Loucy (cell line): ENCODE results near the gene MGA.

Experiments
- H2AFZ ChIP-seq: fragments of 200-600 bp; sonication (generic); 2 replicates; pipeline ENCODE4 v1.6.0; 2016; ENCODE audit warnings: antibody characterized with exemption, mild to moderate bottlenecking, low read length, moderate library complexity
- H3F3A ChIP-seq: fragments of 200-600 bp; 2 replicates; pipeline ENCODE4 v1.6.0; 2016; ENCODE audit warnings: antibody characterized with exemption, low read depth, mild to moderate bottlenecking
- H3K27me3 ChIP-seq: fragments of 200-600 bp; sonication (generic); 2 replicates; pipeline ENCODE4 v1.6.1; 2014; ENCODE audit warnings: low read length, mild to moderate bottlenecking; ENCODE audit not compliant: insufficient read depth, poor library complexity, severe bottlenecking
- H3K36me3 ChIP-seq: fragments of 200-600 bp; sonication (generic); 2 replicates; pipeline ENCODE4 v1.6.1; 2016; ENCODE audit warnings: low read length; ENCODE audit not compliant: insufficient read depth
- H3K4me1 ChIP-seq: fragments of 200-600 bp; sonication (generic); 2 replicates; pipeline ENCODE4 v1.5.1; 2014; ENCODE audit warnings: low read length, mild to moderate bottlenecking; ENCODE audit not compliant: insufficient read depth, poor library complexity, severe bottlenecking
- H3K4me2 ChIP-seq: fragments of 200-600 bp; sonication (generic); 2 replicates; pipeline ENCODE4 v1.6.0; 2014; ENCODE audit warnings: antibody characterized with exemption, low read length, low read depth, mild to moderate bottlenecking; ENCODE audit not compliant: poor library complexity, severe bottlenecking
- H3K4me3 ChIP-seq: fragments of 200-600 bp; sonication (generic); 2 replicates; pipeline ENCODE4 v1.5.1; 2014; ENCODE audit warnings: low read length, mild to moderate bottlenecking, mixed read lengths; ENCODE audit not compliant: poor library complexity, severe bottlenecking
- H3K79me2 ChIP-seq: fragments of 200-600 bp; sonication (generic); 2 replicates; pipeline ENCODE4 v1.6.1; 2014; ENCODE audit warnings: low read length; ENCODE audit not compliant: insufficient read depth
- H3K9ac ChIP-seq: fragments of 200-600 bp; sonication (generic); 2 replicates; pipeline ENCODE4 v1.6.0; 2014; ENCODE audit warnings: mild to moderate bottlenecking, low read depth, low read length, moderate library complexity; ENCODE audit not compliant: poor library complexity, severe bottlenecking
- H3K9me2 ChIP-seq: fragments of 200-600 bp; sonication (generic); replicated peaks from 2 replicates; pipeline ENCODE4 v1.6.1; 2016; ENCODE audit warnings: low read depth, low read length, mixed read lengths
- H3K9me3 ChIP-seq: fragments of 200-600 bp; sonication (generic); 2 replicates; pipeline ENCODE4 v1.6.1; 2014; ENCODE audit warnings: mild to moderate bottlenecking, antibody characterized with exemption, low read length, low read depth; ENCODE audit not compliant: insufficient read depth
- H4K20me1 ChIP-seq: fragments of 200-600 bp; sonication (generic); 2 replicates; pipeline ENCODE4 v1.6.0; 2014; ENCODE audit warnings: antibody characterized with exemption, low read length, mild to moderate bottlenecking; ENCODE audit not compliant: insufficient read depth, poor library complexity, severe bottlenecking
- CTCF ChIP-seq: fragments of 200-600 bp; sonication (generic); conservative IDR thresholded peaks from 2 replicates; pipeline ENCODE4 v1.5.1; 2014; ENCODE audit warnings: mild to moderate bottlenecking, antibody characterized with exemption, low read length
- EZH2phosphoT487 ChIP-seq: fragments of 200-600 bp; IDR thresholded peaks from 2 replicates; pipeline ENCODE4 v1.6.1; 2018; ENCODE audit warnings: antibody characterized with exemption, mild to moderate bottlenecking, moderate library complexity, borderline replicate concordance

Gene MGA

GRCh38 chr15:41713047-41713446 is 52.8 kb downstream of the MGA start:
- no peaks in the 10 kb centered on the region; the same call in 1 of the 2 replicates for H3K79me2 ChIP-seq
- H4K20me1 ChIP-seq: no peaks in the 10 kb centered on the region
- H3K36me3 ChIP-seq: peaks cover 72% of the 10 kb centered on the region
- no peaks in the 10 kb centered on the region for H3K4me1 ChIP-seq
- no peaks in the 10 kb centered on the region for H3F3A ChIP-seq
- no peaks in the 10 kb centered on the region for H3K9me2 ChIP-seq
- no peak for TF ChIP-seq EZH2phosphoT487
- TF ChIP-seq CTCF: no peak
- H3K9ac ChIP-seq: no peak overlapping the region
- no peaks in the 10 kb centered on the region for H3K9me3 ChIP-seq
- H3K4me2 ChIP-seq: no peak overlapping the region
- H3K4me3 ChIP-seq: no peak overlapping the region
- H2AFZ ChIP-seq: no peak overlapping the region
- no peaks in the 10 kb centered on the region for H3K27me3 ChIP-seq

- H2AFZ ChIP-seq: no peak overlapping the region
- H3K4me3 ChIP-seq: no peak overlapping the region
- no peaks in the 10 kb centered on the region for H4K20me1 ChIP-seq
- H3F3A ChIP-seq: no peaks in the 10 kb centered on the region
- peaks cover 65% of the 10 kb centered on the region for H3K36me3 ChIP-seq
- H3K4me2 ChIP-seq: no peak overlapping the region
- H3K9me3 ChIP-seq: no peaks in the 10 kb centered on the region
- H3K79me2 ChIP-seq: no peaks in the 10 kb centered on the region; the same call in 1 of the 2 replicates
- no peaks in the 10 kb centered on the region for H3K27me3 ChIP-seq
- no peak overlapping the region for H3K9ac ChIP-seq
- no peaks in the 10 kb centered on the region for H3K4me1 ChIP-seq
- TF ChIP-seq CTCF: no peak
- TF ChIP-seq EZH2phosphoT487: no peak
- H3K9me2 ChIP-seq: no peaks in the 10 kb centered on the region
Measured at GRCh38 chr15:41714291-41714690, 54.1 kb downstream of the MGA start.

GRCh38 chr15:41716864-41717263 is 56.7 kb downstream of the MGA start:
- Histone ChIP-seq H3K4me3 (no peak overlapping the region), H3K4me2 (no peak overlapping the region), H3K9me2 (no peaks in the 10 kb centered on the region), H3K9ac (no peak overlapping the region), H3K79me2 (no peaks in the 10 kb centered on the region; the same call in none of the 2 replicates), H3K27me3 (no peaks in the 10 kb centered on the region), H3F3A (no peaks in the 10 kb centered on the region), H4K20me1 (no peaks in the 10 kb centered on the region), H3K9me3 (no peaks in the 10 kb centered on the region), H3K4me1 (no peaks in the 10 kb centered on the region), H3K36me3 (peaks cover 41% of the 10 kb centered on the region), H2AFZ (no peak overlapping the region)
- TF ChIP-seq EZH2phosphoT487 (no peak), CTCF (no peak)
